ENCODE data around the gene KCNJ10. TPM values are rescaled to one million over a fixed set of nuclear protein-coding genes. Genes with fewer than 3 reads are reported as not detected.

The KCNJ10 gene
- total RNA-seq, 1 donor from 2014 or later = not detected

GRCh38 chr1:160081261-160081936 lies 11.4 kb upstream of the KCNJ10 start, which contains the start of gene KCNJ9:
Gene KCNJ9 (plus strand): TSS chr1:160081538. CDS start chr1:160084031, 2,493 bp downstream.
- Mint-ChIP-seq H3K27ac (ENCODE audit: unreplicated experiment) (peak within 1 kb of the TSS; percentile 66), H3K36me3 (ENCODE audit: low read depth, unreplicated experiment) (no peaks in the 10 kb centered on the region), H3K9me3 (ENCODE audit: unreplicated experiment) (no peaks in the 10 kb centered on the region), H3K4me1 (ENCODE audit: unreplicated experiment) (peaks cover 16% of the 10 kb centered on the region), H3K4me3 (ENCODE audit: unreplicated experiment) (peak within 1 kb of the TSS; percentile 11), H3K27me3 (ENCODE audit: unreplicated experiment) (peaks cover 24% of the 10 kb centered on the region)
- DNase-seq (ENCODE audit: low spot score) = no peak
- TF ChIP-seq CTCF (IDR thresholded peaks at IDR 0.05; ENCODE audit: unreplicated experiment) = no peak

GRCh38 chr1:160080381-160081100 lies 10.6 kb upstream of the KCNJ10 start:
- H3K36me3 Mint-ChIP-seq (ENCODE audit: low read depth, unreplicated experiment) = no peaks in the 10 kb centered on the region
- DNase-seq (ENCODE audit: low spot score) = no peak
- peaks cover 23% of the 10 kb centered on the region for H3K27me3 Mint-ChIP-seq (ENCODE audit: unreplicated experiment)
- no peak for TF ChIP-seq CTCF (IDR thresholded peaks at IDR 0.05; ENCODE audit: unreplicated experiment)
- no peak overlapping the region for H3K4me3 Mint-ChIP-seq (ENCODE audit: unreplicated experiment)
- H3K27ac Mint-ChIP-seq (ENCODE audit: unreplicated experiment) = no peak overlapping the region
- peaks cover 16% of the 10 kb centered on the region for H3K4me1 Mint-ChIP-seq (ENCODE audit: unreplicated experiment)
- H3K9me3 Mint-ChIP-seq (ENCODE audit: unreplicated experiment) = no peaks in the 10 kb centered on the region

GRCh38 chr1:160079448-160079847 lies 9.5 kb upstream of the KCNJ10 start:
- TF ChIP-seq CTCF (IDR thresholded peaks at IDR 0.05; ENCODE audit: unreplicated experiment) = no peak
- Mint-ChIP-seq H3K4me3 (ENCODE audit: unreplicated experiment) (no peak overlapping the region), H3K27me3 (ENCODE audit: unreplicated experiment) (peaks cover 18% of the 10 kb centered on the region), H3K4me1 (ENCODE audit: unreplicated experiment) (peaks cover 16% of the 10 kb centered on the region), H3K9me3 (ENCODE audit: unreplicated experiment) (no peaks in the 10 kb centered on the region), H3K36me3 (ENCODE audit: low read depth, unreplicated experiment) (no peaks in the 10 kb centered on the region), H3K27ac (ENCODE audit: unreplicated experiment) (no peak overlapping the region)
- no peak for DNase-seq (ENCODE audit: low spot score)

GRCh38 chr1:160078512-160079195 lies 8.7 kb upstream of the KCNJ10 start:
- H3K27ac Mint-ChIP-seq (ENCODE audit: unreplicated experiment) = no peak overlapping the region
- peaks cover 16% of the 10 kb centered on the region for H3K4me1 Mint-ChIP-seq (ENCODE audit: unreplicated experiment)
- DNase-seq (ENCODE audit: low spot score) = peak; percentile 61
- H3K4me3 Mint-ChIP-seq (ENCODE audit: unreplicated experiment) = no peak overlapping the region
- peak; percentile 88 for TF ChIP-seq CTCF (IDR thresholded peaks at IDR 0.05; ENCODE audit: unreplicated experiment)
- H3K27me3 Mint-ChIP-seq (ENCODE audit: unreplicated experiment) = peaks cover 18% of the 10 kb centered on the region
- H3K9me3 Mint-ChIP-seq (ENCODE audit: unreplicated experiment) = no peaks in the 10 kb centered on the region
- H3K36me3 Mint-ChIP-seq (ENCODE audit: low read depth, unreplicated experiment) = no peaks in the 10 kb centered on the region
